ENCODE measurements around the gene TMEM126A.

Gene TMEM126A

GRCh38 chr11:85705800-85706199 is 58.0 kb downstream of the TMEM126A start:
- ChIA-PET POLR2A (no interaction called here), CTCF (no interaction called here)
- TF ChIP-seq FOXK2 (IDR thresholded peaks at IDR 0.05): no peak
- no peak for TF ChIP-seq LEF1 (IDR thresholded peaks at IDR 0.05; ENCODE audit: borderline replicate concordance)
- TF ChIP-seq TARDBP (IDR thresholded peaks at IDR 0.05): no peak
- no peak for TF ChIP-seq FOXM1 (IDR thresholded peaks at IDR 0.05; ENCODE audit: borderline replicate concordance)
- TF ChIP-seq SP1 (IDR thresholded peaks at IDR 0.05): no peak
- no peak for TF ChIP-seq NFRKB (IDR thresholded peaks at IDR 0.05)
- TF ChIP-seq, protein P1, sequence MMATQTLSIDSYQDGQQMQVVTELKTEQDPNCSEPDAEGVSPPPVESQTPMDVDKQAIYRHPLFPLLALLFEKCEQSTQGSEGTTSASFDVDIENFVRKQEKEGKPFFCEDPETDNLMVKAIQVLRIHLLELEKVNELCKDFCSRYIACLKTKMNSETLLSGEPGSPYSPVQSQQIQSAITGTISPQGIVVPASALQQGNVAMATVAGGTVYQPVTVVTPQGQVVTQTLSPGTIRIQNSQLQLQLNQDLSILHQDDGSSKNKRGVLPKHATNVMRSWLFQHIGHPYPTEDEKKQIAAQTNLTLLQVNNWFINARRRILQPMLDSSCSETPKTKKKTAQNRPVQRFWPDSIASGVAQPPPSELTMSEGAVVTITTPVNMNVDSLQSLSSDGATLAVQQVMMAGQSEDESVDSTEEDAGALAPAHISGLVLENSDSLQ (IDR thresholded peaks at IDR 0.05): no peak
- no peak for TF ChIP-seq CTBP1 (IDR thresholded peaks at IDR 0.05; ENCODE audit: borderline replicate concordance)
- TF ChIP-seq ZNF384 (IDR thresholded peaks at IDR 0.05): no peak
- TF ChIP-seq ARNT (IDR thresholded peaks at IDR 0.05): no peak
- no peak for TF ChIP-seq FOXA1 (IDR thresholded peaks at IDR 0.05)
- no peak for TF ChIP-seq BHLHE40 (IDR thresholded peaks at IDR 0.05; ENCODE audit: borderline replicate concordance)
- no peak for TF ChIP-seq HDGF (IDR thresholded peaks at IDR 0.05; ENCODE audit: borderline replicate concordance)
- TF ChIP-seq ELF4 (IDR thresholded peaks at IDR 0.05): no peak
- TF ChIP-seq SUZ12 (IDR thresholded peaks at IDR 0.05): no peak
- DNase-seq (ENCODE audit: extremely low spot score): no peak
